Activated CD4-positive, alpha-beta T cell treated with anti-CD3 and anti-CD28 coated beads, Interleukin-2, Interleukin-4, amounts not matched to agents 100 ng/mL and 50 ng/mL, durations not matched to agents 16 hours and 8 hours (primary cell): ENCODE results near the gene UBE2G2.

Experiments used
- DNase-seq: peaks from one replicate; pipeline ENCODE4 v3.0.0-alpha.2; 2020; ENCODE audit warnings: low spot score

UBE2G2 gene

DNA sequence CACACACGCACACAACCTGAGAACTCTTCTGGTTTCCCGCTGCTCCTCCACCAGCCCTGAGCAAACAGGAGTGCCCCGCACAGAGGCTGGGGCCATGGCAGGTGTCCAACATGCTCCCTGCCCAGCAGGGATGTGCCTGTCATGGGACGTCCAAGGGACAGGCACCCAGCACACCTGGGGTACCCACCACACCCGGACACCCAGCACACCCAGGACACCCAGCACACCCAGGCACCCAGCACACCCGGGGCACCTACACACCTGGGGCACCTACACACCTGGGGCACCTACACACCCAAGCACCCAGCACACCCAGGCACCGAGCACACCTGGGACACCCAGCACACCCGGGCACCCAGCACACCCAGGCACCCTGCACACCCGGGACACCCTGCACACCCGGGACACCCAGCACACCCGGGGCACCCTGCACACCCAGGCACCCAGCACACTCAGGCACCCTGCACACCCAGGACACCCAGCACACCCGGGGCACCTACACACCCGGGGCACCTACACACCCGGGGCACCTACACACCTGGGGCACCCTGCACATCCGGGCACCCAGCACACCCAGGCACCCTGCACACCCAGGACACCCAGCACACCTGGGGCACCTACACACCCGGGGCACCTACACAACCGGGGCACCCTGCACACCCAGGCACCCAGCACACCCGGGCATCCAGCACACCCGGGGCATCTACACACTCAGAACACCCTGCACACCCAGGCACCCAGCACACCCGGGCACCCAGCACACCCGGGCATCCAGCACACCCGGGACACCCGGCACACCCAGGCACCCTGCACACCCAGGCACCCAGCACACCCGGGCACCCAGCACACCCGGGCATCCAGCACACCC is 37.9 kb downstream of the UBE2G2 start:
- DNase-seq, result no peak

DNA sequence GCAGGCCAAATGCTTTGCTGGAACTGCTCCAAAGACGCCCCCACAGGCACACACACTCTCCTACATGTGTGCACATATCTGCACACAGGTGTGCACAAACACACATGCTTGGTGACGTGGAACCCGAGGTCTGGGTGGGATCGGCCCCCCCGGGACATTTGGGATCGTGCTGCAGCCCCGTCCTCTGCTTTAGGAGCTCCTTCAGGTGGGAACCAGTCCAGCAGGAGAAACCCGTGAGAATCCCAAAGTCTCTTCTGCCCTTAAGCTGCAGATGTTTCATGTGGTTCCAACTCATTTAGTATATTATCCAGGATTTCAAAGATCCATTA is 38.6 kb downstream of the UBE2G2 start:
- DNase-seq, result no peak

DNA sequence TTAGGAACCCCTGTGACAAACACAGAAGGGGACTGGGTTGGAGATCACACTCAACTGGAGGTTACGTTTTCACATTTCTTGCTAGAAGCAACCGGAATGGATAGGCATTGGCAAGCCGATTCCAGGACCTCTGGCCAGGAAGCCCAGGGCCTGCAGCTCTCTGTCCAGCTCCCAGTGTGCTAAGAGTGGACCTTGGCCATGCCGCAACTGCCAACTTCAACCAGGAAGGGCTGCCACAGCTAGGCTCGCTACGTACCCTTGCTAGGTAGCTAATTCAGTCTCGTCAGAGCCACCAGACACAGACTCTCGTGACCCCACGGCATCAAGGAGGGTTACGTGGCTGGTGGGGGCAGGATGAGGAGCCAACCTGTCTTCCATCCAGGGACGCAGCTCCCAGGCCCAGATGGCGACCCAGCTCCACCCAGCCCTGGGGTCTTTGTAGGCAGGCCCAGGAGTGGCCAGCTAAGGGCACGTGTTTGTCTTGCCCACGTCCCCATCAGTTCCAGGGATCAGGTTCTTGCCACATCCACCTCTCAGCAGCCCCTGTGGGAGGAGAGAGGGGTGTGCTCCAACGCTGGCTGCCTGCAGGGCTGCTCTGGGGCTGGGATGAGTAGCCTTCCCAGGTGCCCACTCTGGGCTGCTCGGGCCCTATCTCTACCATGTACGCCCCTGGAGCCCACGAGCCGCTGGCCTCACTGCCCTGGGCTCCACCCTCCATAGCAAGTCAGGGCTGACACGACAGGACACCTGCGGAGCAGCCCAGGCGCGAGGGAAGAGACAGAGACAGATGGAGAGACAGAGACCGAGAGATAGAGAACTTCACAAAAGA is 39.2 kb downstream of the UBE2G2 start:
- DNase-seq, result no peak

DNA sequence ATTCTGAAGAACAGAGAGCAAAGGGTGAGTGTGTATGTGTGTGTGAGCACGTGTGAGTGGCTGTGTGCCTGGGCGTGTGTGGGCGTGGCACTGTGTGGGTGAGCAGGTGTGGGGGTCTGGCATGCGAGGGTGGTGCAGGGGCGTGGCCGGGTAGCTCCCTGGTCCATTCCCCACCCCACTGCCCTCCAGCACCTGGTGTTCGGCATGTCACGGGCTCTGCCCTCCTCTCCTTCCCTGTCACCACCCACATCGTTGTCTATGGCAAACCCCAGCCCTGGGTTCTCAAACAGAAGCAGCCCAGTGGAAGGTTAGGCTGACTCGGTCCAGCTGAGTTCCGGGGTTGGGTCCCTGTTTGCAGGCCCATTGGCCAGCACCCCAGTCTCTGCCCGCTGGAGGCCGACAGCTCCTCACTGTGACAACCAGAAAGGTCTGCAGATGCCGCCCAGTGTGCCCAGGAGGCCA is 39.8 kb downstream of the UBE2G2 start:
- DNase-seq, result no peak

DNA sequence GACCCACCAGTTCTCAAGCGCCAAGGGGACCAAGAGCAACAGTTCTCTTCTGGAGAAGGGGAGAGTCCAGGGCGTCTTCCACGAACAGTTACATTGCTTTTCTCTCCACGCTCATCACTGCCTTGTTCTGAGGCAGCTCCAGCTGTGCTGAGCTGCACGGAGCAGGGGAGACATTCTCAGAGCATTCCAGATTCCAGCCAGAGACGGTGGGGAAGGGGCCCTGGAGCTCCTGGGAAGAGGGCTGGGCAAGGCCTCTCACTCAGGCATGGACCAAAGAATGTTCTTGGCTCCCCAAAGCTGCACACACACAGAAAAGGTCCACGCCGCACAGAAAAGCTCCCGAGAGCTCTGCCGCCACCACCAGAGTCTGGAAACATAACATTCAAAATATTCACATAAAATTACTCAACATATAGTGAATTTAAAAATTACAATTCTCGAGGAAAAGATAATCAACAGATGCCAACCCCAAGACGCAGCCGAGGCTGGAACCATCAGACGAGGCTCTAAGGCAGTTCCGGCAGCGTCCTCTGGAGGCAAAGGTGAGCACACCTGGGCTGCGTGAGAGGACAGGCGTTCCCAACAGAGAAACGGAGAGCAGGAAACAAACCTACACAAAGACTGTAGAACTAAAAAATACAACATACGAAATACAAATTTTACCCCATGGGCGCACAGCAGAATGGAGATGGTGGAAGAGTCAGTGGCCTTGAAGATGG is 40.5 kb downstream of the UBE2G2 start:
- no peak for DNase-seq

DNA sequence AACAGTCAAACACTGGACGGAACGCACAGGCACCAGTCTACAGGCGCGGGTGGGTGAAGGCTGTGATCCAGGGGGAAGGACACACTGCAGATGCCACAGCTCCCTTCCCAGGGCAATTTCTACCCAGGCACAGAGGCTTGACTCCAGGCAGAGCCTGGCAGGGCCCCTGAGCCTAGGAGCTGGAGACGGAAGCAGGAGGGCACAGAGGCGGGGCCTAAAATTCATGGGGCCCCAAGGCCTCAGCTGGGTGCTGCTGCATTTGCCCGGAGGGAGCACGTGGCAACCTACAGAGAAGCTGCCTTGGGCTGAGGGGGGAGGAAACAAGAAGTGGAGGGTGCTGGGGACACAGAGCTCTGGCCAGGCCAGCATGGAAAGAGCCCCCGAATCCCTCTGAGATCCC is 41.2 kb downstream of the UBE2G2 start:
- DNase-seq, result no peak

DNA sequence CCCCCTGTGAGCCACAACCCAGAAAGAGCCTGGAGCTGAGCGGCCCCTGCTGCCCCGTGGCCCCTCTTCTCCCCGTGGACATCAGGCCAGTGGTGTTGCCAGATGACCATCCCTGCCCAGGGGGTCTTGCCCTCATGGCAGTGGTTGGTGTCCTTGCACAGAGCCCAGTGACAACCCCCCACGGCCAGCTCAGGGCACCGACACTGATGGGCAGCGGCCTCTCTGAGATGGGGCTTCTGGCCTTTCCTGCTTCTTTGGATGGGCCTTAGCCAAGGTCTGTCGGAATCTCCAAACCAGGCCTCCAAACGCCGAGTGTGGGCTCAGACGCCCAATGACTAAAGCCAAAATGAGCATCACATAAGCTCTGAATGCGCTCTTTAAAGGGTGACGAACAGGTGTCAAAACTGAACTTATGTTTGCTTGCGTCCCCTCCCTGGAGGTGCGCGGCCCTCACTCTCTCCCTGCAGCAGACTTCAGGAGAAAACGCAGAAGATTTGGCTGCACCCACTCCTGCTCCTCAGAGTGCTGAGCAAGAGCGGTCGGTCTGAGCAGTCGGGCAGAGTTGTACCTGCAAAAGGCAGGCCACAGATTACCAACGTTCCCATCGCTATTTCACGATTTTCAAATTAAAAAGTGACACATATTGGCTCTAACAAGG is 41.9 kb downstream of the UBE2G2 start:
- DNase-seq, result no peak

DNA sequence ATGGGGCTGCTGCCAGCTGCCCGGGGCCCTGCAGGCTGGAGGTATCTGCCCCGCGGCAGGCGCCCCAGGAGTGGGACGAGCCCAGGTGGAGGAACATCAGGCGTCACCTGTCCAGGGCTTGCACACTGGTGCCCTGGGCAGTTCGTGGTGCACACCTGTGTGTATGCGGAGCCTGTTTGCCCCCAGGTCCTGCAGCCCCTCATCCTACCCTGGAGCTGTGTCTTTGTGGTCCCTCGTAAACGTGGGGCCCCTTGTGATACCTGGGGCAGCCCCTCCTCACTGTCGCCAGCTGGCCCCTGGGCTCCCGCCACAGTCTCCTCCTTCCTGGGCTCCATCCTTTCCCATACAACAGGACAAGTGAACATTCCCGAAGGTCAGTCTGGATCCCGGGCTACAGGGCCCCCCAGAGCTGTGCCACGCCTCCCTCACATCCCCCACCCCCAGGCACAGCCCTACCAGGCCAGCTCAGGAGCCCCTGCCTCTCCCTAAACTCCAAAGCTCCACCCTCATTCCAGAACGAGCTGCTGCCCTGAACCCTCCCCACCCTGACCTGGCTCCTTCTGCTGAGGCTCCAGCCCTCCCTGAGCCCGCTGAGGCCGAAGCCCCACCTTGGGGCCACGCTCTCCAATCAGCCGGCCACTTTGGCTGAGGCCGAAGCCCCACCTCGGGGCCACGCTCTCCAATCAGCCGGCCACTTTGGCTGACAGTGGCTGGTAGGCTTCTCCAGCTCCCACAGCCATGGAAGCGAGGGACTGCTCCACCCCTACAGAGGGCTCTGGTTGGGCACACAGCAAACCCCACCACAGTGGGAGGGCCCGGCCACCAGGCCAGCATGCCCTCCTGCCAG is 42.6 kb downstream of the UBE2G2 start:
- no peak for DNase-seq

DNA sequence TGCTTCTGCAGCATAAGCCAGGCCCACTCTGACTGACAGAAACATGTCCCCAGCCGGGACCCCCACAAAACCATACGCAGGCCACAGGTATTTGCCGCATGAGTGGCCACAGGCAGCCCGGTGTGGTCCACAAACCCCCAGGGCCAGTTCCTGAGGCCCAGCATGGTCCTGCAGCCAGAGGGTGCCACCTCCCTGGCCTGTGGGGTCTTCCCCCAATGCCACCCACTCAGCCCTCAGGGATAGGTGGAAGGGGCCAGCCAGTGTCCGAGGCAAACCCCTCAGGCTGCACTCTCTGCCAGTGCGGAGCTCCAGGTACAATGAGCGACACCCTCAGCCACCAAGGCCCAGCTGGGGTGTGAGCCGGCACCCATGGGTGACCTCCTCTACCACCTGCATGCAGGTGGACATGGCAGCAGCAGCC is 43.5 kb downstream of the UBE2G2 start:
- DNase-seq, result no peak

DNA sequence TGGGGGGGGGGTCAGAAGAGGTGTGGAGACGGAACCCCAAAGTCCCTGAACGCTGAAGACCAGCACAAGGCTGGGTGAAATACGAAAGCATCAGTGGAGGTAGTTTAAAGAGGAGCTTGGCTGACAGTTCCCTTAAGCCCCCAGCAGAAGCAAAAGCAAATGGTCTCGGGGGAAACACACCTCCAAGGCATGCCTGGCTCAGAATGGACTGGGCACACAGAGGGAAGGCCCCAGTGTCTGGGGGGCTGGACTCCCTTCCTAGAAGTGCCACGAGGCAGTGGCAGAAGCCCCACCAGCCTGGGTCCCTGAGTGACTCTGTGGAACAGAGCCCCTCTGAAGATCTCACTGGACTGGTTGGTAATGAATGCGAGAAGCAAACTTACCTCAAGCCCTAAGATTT is 43.9 kb downstream of the UBE2G2 start:
- no peak for DNase-seq

DNA sequence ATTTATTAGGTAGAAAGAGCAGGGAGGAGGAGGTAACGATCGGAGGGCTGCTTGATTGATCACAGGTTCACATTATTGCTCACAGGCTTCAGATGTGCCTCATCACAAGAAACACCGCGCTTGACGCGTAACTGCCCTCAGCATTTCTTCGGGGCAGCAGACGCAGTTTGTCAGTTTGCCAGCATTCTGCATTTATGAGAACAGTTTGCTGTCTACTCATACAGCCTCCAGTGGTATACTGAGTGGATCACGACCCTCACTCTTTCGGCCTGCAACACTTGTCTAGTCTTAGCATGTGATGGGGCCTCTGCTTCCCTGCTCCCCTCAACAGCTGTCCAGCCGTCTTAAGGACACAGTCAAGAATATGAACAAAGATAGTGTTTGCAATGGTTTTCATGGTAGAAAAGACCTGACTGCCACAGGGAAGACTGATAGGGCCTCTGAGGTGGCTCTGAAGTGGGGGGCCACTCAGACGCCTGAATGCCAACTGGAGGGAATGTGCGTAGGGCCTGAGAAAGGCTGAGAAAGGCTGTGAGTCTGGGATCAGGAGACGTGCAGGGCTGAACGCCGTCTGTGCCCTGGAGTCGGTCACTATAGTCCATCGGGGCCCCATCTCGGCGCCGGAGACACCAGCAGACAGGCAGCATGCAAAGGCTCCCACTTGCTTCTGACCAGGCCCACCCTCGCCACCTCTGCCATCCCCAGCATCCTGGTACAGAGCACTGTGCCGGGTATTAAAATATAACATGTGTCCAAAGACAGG is 45.0 kb downstream of the UBE2G2 start:
- no peak for DNase-seq

DNA sequence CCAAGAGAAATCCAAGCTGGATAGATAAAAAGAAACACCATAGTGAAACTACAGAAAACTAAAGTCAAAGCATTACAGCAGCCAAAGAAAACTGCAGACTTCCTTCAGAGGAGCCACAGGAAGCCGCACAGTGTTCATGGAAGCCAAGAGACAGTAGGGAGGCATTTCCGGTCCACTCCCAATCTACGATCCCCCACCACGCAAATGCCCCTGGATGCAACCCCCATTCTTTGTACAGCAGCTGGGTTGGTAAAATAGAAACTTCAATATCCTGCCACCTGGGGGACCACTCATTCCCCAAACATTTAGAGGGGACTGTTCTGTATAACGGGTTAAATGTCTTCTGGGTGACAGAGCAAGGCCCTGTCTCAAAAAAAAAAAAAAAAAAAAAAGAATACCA is 46.4 kb downstream of the UBE2G2 start:
- DNase-seq, result no peak

DNA sequence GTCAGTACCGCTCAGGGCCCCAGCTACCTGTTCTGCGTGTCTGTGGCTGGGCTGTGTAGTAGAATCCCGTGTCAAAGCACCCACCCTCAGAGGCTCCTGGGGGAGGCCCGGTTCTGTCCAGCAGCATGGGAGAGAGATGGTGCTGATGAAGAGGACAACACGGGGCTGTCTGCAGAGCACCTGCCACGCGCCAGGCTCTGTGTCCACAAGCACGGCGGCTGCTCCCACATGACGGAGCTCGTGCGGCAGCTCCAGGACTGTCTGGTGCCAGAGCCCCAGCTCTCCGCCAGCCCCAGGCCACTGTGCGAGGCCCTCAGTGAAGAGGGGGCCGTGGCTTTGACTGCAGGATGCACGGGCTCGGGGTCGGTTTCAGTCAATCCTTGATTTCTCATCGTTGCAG is 48.3 kb downstream of the UBE2G2 start:
- no peak for DNase-seq

DNA sequence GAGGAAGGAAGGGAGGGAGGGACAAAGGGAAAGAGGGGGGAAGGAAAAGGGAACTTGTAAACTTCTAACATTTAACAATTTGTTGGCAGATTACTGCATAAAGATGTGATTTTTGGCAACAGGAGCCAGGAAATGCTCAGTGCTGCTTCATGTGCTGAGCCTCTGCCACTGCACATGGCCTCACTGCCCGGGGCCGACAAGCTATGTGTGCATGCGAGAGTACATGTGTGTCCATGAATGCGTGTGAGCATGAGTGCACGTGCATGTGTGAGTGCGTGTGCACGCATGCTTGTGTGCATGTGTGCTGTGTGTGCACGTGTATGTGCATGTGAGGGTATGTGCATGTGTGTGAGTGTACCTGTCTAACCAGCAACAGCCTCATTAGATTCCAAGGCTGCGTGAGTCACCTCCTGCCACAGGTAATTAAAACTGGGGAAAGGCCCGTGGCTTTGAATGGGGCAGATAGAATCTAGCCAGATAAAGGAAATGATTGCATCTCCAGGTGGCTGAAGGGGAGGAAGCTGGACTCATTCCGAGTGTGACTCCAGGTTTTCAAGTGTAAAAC is 48.9 kb downstream of the UBE2G2 start:
- DNase-seq, result no peak

DNA sequence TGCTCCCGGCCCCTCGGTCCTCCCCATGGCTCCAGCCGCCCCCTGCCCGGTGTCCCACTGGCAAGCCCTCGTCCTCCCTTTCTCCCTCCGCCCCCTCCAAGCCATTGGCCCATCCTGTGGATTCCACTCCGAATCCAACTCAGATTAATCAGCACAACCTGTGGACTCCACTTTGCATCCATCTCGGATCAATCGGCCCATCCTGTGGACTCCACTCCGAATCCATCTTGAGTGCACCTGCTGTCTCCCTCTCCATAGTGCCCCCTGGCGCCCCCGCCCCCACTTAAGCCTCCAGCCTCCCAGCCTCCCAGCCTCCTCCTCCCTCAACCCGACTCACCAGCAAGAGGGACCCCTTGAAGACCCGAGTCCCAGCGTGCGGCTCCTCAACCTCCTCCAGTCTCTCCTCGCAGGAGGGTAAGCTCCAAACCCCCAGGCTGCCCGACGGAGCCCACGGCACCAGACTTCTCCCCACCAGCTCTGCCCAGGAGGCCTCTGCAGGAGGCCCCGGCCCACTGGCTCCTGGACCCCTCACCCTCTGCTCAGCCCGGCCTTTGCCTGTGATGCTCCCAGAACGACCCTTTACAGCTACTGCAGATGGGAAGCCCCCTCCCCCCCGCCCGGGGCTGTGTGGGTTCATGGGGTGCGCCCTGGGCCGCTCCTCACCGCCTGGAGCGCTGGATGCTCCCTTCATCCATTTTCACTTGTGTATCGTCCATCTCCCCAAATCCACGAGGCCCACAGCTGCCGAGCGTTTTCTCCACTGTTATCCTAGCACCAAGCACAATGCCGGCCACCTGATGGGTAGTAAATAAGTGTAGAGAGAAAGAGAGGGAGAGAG is 49.6 kb downstream of the UBE2G2 start:
- no peak for DNase-seq

DNA sequence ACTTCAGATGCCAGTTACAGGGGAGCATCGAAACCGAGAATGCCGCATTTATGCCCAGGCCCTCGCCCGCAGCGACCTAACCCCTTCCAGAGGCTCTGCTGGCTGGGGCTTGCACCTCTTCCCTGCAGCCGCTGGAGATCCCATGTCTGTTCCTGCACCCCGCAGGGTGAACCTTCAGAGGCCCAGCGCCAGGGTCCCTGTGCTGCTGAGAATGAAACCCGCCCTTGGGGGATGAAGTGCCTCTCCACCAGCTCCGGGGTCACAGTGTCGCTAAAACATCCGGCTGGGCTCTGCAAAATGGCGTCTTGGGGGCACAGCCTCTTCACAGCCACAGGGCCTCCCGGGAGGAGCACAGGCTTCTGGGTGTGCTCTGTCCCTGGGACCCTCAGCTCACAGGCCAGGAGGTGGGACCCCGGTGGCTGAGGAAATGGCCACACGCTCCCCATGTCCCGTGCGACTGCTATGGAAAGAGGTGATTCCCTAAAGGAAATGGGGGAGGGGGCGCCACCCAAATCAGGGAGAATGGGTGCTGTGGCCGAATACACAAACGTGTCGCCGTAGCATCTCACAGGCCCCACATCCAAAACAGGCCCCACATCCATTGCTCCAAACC is 50.3 kb downstream of the UBE2G2 start:
- DNase-seq, result no peak

DNA sequence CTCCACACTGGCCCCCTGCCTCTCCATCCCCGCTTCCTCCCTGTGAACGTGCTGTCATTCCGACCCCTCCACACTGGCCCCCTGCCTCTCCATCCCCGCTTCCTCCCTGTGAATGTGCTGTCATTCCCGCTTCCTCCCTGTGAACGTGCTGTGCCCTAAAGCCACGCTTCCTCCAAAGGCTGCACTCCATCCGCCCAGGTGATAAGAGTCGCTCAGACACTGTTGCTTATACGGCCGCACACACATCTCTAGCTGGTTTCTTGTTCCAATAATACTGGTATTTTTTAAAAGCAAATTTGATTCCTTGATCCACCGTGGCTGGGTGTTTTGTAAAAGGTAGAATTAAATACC is 51.0 kb downstream of the UBE2G2 start:
- no peak for DNase-seq

DNA sequence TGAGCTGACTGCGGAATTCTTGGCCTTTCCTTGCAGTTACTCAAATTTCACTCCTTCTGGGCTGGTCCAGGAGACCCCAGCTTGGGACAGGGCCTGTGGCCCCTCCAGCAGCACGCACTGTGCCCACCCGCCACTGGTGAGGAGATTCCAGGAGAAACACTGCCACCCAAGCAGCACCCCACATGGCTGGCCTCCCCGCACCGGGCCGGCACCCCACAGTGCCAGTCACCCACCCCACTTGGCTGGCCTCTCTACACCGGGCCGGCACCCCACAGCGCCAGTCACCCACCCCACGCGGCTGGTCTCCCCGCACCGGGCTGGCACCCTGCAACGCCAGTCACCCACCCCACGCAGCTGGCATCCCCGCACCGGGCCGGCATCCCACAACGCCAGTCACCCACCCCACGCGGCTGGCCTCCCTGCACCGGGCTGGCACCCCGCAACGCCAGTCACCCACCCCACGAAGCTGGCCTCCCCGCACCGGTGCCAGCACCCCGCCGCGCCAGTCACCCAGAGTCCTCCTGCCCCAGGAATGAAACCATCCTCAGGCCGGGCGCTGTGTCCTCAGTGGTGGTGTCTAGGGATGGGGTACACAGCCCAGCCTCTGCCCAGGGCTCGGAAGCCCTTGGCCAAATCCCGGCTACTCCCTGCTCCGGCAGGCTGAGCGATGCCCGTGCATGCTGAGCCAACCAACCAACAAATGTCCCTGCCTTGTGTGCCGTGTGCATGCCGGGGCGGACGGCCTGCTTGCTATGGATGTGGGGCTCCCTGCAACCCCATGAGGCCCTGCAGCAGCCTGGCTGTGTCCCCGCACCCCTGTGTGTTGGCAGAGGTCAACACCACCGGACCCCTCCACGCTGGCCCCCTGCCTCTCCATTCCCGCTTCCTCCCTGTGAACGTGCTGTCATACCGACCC is 51.6 kb downstream of the UBE2G2 start:
- DNase-seq, result no peak
